Measurements from ENCODE around the gene IRF9. TPM values are rescaled to one million over a fixed set of nuclear protein-coding genes. Genes with fewer than 3 reads are reported as not detected.

Gene IRF9
- total and polyA plus RNA-seq, 2 of the 13 experiments (the other 11 are each of a cell fraction or from before 2014, with no cell fraction given): 14.9 to 49.7 TPM

DNA sequence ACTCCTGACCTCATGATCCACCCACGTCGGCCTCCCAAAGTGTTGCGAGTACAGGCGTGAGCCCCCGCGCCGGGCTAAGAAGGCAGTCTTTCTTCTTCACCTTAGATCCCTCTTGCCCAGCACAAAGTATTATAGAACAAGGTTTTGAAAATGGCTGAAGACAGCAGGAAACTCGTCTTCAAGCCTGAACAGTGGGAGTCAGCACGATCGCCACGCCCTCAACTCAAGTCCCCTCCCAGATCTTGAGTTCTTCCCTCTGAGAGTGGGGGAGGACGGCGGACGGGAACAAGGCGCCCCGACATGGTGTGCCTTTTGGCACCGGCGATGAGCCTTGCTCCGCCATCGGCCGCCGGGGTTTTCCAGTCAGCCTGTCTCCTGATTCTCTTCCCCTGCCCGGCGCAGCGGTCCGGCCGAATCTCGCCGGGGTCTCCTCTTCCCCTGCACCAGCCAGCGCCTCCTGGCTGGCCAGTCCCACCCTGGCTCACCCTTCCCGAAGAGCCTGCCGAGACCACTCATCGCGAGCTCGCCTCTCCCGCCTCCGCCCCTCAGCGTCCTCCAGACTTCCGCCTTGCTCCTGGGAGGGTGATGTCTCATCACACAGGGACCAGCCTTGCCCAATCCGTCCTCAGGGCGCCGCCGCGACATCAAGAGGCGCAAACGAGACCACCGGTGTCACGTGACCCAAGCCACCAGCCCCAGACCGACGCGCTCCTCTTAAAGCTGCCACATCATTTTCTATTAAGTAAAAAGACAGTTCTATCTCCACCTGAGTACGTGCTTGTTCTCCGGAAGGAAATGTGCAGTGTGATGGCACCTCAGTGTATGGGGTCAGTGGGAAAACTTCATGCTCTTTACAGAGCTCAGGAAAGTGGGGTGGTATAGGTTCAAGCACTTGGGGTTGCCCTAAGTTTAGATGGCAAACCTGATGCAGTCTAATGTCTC lies 52.1 kb downstream of the IRF9 start, which contains the start of gene CHMP4A (continued):
- TF ChIP-seq, protein P1, sequence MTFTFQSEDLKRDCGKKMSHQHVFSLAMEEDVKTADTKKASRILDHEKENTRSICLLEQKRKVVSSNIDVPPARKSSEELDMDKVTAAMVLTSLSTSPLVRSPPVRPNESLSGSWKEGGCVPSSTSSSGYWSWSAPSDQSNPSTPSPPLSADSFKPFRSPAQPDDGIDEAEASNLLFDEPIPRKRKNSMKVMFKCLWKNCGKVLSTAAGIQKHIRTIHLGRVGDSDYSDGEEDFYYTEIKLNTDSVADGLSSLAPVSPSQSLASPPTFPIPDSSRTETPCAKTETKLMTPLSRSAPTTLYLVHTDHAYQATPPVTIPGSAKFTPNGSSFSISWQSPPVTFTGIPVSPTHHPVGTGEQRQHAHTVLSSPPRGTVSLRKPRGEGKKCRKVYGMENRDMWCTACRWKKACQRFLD (CRISPR knock-in tag; IDR thresholded peaks at IDR 0.05; ENCODE audit: borderline replicate concordance): peak; percentile 97
- TF ChIP-seq, protein P2, sequence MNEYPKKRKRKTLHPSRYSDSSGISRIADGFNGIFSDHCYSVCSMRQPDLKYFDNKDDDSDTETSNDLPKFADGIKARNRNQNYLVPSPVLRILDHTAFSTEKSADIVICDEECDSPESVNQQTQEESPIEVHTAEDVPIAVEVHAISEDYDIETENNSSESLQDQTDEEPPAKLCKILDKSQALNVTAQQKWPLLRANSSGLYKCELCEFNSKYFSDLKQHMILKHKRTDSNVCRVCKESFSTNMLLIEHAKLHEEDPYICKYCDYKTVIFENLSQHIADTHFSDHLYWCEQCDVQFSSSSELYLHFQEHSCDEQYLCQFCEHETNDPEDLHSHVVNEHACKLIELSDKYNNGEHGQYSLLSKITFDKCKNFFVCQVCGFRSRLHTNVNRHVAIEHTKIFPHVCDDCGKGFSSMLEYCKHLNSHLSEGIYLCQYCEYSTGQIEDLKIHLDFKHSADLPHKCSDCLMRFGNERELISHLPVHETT (CRISPR knock-in tag; conservative IDR thresholded peaks at IDR 0.05): peak; percentile 76; the same call in 1 of the 2 replicates
- TF ChIP-seq TEAD3 (CRISPR knock-in tag; optimal IDR thresholded peaks at IDR 0.05; ENCODE audit: borderline replicate concordance): peak; percentile 82
- peak; percentile 95 for TF ChIP-seq PHF5A (CRISPR knock-in tag; IDR thresholded peaks at IDR 0.05; ENCODE audit: low read depth, unreplicated experiment)
- TF ChIP-seq SAFB2 (CRISPR knock-in tag; IDR thresholded peaks at IDR 0.05; ENCODE audit: borderline replicate concordance, low read depth): peak; percentile 98
- TF ChIP-seq ZNF724P (CRISPR knock-in tag; IDR thresholded peaks at IDR 0.05; ENCODE audit: borderline replicate concordance): peak; percentile 98
- TF ChIP-seq PCBP1 (IDR thresholded peaks at IDR 0.05; ENCODE audit: borderline replicate concordance, low read depth, low read length): peak; percentile 99
- TF ChIP-seq BRCA1 (CRISPR knock-in tag; IDR thresholded peaks at IDR 0.05): peak; percentile 99; the same call in 1 of the 2 replicates
- peak; percentile 84; the same call in 1 of the 2 replicates for TF ChIP-seq ZNF616 (CRISPR knock-in tag; IDR thresholded peaks at IDR 0.05; ENCODE audit: low read depth)
- TF ChIP-seq, protein P3, sequence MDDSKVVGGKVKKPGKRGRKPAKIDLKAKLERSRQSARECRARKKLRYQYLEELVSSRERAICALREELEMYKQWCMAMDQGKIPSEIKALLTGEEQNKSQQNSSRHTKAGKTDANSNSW (CRISPR knock-in tag; IDR thresholded peaks at IDR 0.05; ENCODE audit: borderline replicate concordance): no peak
- no peak; the same call in 1 of the 2 replicates for TF ChIP-seq DNMT3B (CRISPR knock-in tag; conservative IDR thresholded peaks at IDR 0.05)
- TF ChIP-seq, protein P4, sequence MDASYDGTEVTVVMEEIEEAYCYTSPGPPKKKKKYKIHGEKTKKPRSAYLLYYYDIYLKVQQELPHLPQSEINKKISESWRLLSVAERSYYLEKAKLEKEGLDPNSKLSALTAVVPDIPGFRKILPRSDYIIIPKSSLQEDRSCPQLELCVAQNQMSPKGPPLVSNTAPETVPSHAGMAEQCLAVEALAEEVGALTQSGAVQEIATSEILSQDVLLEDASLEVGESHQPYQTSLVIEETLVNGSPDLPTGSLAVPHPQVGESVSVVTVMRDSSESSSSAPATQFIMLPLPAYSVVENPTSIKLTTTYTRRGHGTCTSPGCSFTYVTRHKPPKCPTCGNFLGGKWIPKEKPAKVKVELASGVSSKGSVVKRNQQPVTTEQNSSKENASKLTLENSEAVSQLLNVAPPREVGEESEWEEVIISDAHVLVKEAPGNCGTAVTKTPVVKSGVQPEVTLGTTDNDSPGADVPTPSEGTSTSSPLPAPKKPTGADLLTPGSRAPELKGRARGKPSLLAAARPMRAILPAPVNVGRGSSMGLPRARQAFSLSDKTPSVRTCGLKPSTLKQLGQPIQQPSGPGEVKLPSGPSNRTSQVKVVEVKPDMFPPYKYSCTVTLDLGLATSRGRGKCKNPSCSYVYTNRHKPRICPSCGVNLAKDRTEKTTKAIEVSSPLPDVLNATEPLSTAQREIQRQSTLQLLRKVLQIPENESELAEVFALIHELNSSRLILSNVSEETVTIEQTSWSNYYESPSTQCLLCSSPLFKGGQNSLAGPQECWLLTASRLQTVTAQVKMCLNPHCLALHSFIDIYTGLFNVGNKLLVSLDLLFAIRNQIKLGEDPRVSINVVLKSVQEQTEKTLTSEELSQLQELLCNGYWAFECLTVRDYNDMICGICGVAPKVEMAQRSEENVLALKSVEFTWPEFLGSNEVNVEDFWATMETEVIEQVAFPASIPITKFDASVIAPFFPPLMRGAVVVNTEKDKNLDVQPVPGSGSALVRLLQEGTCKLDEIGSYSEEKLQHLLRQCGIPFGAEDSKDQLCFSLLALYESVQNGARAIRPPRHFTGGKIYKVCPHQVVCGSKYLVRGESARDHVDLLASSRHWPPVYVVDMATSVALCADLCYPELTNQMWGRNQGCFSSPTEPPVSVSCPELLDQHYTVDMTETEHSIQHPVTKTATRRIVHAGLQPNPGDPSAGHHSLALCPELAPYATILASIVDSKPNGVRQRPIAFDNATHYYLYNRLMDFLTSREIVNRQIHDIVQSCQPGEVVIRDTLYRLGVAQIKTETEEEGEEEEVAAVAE (CRISPR knock-in tag; IDR thresholded peaks at IDR 0.05; ENCODE audit: borderline replicate concordance): peak; percentile 95; the same call in 1 of the 2 replicates
- TF ChIP-seq ZNF329 (CRISPR knock-in tag; IDR thresholded peaks at IDR 0.05; ENCODE audit: low read depth): no peak; the same call in none of the 2 replicates
- TF ChIP-seq, protein P5, sequence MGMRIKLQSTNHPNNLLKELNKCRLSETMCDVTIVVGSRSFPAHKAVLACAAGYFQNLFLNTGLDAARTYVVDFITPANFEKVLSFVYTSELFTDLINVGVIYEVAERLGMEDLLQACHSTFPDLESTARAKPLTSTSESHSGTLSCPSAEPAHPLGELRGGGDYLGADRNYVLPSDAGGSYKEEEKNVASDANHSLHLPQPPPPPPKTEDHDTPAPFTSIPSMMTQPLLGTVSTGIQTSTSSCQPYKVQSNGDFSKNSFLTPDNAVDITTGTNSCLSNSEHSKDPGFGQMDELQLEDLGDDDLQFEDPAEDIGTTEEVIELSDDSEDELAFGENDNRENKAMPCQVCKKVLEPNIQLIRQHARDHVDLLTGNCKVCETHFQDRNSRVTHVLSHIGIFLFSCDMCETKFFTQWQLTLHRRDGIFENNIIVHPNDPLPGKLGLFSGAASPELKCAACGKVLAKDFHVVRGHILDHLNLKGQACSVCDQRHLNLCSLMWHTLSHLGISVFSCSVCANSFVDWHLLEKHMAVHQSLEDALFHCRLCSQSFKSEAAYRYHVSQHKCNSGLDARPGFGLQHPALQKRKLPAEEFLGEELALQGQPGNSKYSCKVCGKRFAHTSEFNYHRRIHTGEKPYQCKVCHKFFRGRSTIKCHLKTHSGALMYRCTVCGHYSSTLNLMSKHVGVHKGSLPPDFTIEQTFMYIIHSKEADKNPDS (CRISPR knock-in tag; IDR thresholded peaks at IDR 0.05): peak; percentile 72; the same call in 1 of the 2 replicates
- no peak for TF ChIP-seq NR1H2 (CRISPR knock-in tag; IDR thresholded peaks at IDR 0.05; ENCODE audit: borderline replicate concordance, low read depth)
- TF ChIP-seq KDM4B (CRISPR knock-in tag; IDR thresholded peaks at IDR 0.05): peak; percentile 99
- no peak for TF ChIP-seq ATF1 (CRISPR knock-in tag; IDR thresholded peaks at IDR 0.05)
- TF ChIP-seq WIZ (CRISPR knock-in tag; IDR thresholded peaks at IDR 0.05): no peak; the same call in 1 of the 2 replicates
- peak; percentile 57 for TF ChIP-seq RFX5 (IDR thresholded peaks at IDR 0.05; ENCODE audit: low read depth, low read length)

Measured in HepG2 (cell line).